HG03378 (cell line): ENCODE measurements around the gene ZNF326.
A peak's percentile ranks its signal among the peaks of the same experiment; 100 is the strongest.

Experiments used
- ATAC-seq: cut with Tn5 transposase; IDR thresholded peaks from one replicate; pipeline ENCODE4 v1.9.1; 2021; ENCODE audit warnings: mild to moderate bottlenecking, moderate library complexity; ENCODE audit not compliant: unreplicated experiment

The ZNF326 gene

GRCh38 chr1:90067194-90067931, 72.5 kb downstream of the ZNF326 start:
- no peak for ATAC-seq

DNA sequence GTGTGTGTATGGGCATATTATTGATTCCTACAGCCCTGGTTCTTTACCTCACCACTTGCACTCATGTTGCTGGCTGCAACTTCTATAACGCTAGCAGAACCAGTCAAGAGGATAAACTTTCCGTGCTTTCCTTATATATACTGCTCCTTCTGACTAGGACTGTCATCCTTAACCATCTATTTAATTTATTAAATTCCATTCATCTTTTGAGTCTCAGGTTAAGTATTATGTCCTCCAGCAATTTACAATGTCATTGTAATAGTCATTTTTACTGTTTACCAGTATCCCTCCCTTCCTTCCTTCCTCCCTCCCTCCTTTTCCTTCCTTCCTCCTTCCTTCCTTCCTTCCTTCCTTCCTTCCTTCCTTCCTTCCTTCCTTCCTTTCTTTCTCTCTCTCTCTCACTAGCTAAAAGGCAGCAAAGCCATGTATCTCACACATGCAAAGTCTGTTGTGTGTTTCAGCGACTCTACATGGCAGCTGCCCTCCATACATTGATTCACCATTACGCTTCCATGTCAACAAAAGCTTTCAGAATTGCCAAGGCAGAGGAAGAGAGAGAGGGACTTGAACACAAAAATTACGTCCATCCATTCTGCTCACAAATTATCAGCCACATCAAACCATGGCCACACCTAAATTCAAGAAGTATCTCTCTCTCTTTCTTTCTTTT, 73.8 kb downstream of the ZNF326 start:
- no peak for ATAC-seq

DNA sequence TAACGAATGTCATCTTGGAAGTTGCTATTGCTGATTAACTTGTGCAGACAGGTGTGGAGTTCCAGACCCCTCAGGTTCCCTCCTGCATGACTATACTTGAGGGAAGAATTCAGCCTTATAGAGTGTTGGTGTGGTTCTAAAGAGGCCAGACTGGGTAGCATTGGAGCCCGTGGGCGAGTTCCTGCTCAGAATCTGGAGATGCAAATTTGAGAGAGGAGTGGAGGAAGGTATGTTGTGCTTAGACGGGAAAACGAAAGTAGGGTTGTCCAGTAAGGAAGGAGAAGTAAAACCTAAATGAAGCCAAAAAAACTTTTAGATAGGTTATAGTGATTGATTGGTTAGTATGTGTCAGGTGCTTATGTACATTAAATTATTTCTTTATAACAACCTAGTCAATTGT, 79.2 kb downstream of the ZNF326 start:
- ATAC-seq, result peak; percentile 77

DNA sequence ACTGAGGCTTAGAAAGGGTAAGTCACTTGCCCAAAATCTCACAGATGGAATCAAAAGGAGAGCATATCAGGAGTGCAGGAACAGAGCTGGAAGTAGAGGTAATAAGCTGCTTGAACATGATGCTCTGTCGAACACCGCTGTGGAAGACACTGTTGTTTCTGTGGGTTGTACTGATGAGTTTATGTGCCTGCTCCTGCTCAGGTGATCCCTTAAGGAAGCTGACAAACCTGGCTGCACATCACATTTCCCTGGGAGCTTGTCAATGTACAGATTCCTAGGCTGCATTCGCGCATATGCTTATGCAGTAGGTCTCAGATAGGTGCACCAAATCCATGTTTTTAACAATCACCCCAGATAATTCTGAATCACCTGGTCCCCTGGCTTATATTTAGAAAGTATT, 79.7 kb downstream of the ZNF326 start:
- ATAC-seq, result no peak

DNA sequence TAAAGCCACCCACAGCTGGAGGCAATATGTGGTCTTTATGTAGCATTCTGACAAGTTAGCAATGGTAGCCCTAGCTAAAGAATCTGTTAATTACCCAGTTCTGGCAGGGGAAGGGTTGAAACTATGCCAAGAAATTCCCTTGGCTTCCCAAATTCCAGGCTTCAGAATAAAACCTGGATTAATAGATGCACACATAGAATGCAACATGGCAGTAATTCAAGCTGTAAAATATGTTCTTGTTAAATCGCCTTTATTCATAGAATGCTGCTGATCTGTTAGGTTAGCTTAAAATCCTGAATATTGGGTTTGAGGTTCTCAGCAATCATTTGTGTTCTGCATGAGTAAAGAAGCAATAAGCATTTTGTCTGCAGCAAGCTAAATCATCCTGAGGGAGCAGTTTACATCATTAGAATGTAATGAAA, 80.1 kb downstream of the ZNF326 start:
- no peak for ATAC-seq

- no peak for ATAC-seq
These were observed 89.1 kb downstream of the ZNF326 start for GRCh38 chr1:90083995-90084394.
